ENCODE results near the gene ZNRF3. TPM values are rescaled to one million over a fixed set of nuclear protein-coding genes. Genes with fewer than 3 reads are reported as not detected.

ZNRF3 gene
- polyA plus RNA-seq, 1 experiment: 1.1 TPM

DNA sequence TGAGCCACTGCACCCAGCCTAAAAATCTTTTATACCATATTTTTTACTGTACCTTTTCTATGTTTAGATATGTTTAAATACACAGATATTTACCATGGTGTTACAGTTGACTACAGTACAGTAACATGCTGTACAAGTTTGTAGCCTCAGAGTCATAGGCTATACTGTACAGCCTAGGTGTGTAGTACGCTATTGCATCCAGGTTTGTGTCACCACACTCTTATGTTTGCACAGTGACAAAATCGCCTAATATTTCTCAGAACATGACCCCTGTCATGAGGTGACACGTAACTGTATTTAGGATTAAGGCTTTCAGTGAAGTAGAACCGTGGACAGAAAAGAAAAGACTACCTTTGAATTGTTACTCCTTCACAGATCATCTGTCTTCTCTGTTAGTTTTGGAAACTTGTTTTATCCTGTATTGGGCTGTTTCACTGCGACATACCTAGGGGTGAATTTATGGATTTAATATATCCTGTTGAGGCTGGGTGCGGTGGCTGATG lies 83.8 kb downstream of the ZNRF3 start:
- ChIA-PET CTCF (interaction anchor here (0.8 kb wide), 1 partner anchor 24 kb away, joined by 4 read pairs; no protein-coding TSS in a partner anchor), POLR2A (no interaction called here)
- no peak for DNase-seq (ENCODE audit: low read depth)
- Histone ChIP-seq H3K27me3 (ENCODE audit: control insufficient read depth, insufficient read depth, low read length) (no peaks in the 10 kb centered on the region), H3K36me3 (ENCODE audit: control insufficient read depth, insufficient read depth, low read length) (no peaks in the 10 kb centered on the region; the same call in 1 of the 2 replicates), H3K4me3 (ENCODE audit: low read depth, low read length) (no peak overlapping the region)
- TF ChIP-seq CTCF (IDR thresholded peaks at IDR 0.05; ENCODE audit: insufficient read depth, low read depth, low read length): no peak

DNA sequence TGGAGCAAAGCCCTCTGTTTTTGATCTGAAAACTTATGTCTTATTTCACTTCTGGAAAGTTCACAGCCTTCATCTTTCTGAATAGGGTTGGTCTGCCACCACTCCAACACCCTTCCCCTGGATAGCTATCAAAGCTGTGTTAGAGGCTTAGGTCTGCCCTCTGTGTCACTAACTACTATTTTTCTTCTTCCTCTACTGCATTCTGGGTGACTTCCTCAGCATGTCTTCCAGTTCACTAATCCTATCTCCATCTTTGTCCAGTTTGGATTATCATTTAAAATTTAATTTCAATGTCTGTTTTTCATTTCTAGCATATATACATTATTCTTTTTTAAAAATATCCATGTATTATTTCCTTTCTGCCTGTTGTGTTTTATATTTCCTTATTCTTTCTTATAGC lies 84.6 kb downstream of the ZNRF3 start:
- no peak for TF ChIP-seq CTCF (IDR thresholded peaks at IDR 0.05; ENCODE audit: insufficient read depth, low read depth, low read length)
- DNase-seq (ENCODE audit: low read depth): no peak
- CTCF ChIA-PET: interaction anchor here (0.8 kb wide), 1 partner anchor 23 kb away, joined by 4 read pairs; no protein-coding TSS in a partner anchor
- no peaks in the 10 kb centered on the region for H3K27me3 ChIP-seq (ENCODE audit: control insufficient read depth, insufficient read depth, low read length)
- POLR2A ChIA-PET: no interaction called here
- no peak overlapping the region for H3K4me3 ChIP-seq (ENCODE audit: low read depth, low read length)
- no peaks in the 10 kb centered on the region; the same call in 1 of the 2 replicates for H3K36me3 ChIP-seq (ENCODE audit: control insufficient read depth, insufficient read depth, low read length)

DNA sequence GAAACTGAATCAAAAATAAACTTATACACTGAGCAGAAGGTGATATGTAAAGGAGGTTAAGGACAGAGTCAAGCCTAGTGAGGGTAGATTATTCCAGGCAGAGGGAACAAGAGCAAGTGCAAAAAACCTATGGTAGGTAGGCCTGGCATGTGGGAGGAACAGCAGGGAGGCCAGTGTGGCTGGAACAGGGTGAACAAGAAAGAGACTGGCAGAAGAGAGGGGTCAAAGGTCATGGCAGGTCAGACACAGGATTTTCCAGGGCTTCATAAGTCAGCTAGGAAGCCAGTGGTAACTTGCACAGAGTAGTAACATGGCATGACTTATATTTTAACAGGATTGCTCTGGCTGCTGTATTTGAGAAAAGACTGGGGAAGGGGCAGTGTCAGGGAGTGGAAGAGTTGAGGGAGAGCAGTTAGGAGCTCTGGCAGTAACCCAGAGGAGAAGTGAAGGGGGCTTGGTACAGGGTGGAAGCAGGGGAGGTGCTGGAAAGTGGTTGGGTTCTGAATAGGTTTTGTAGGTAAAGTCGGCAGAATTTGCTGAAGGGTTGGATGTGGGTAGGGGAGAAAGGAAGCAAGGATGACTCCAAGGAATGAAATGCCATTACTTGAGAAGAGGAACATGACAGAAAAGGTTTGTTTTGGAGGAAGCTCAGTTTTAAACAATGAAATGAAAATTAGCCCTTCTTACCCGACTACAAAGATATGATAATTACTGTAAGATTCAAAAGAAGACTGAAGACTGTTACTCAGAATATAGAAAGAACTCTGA lies 86.2 kb downstream of the ZNRF3 start:
- Histone ChIP-seq H3K27me3 (ENCODE audit: control insufficient read depth, insufficient read depth, low read length) (no peaks in the 10 kb centered on the region), H3K4me3 (ENCODE audit: low read depth, low read length) (no peak overlapping the region), H3K36me3 (ENCODE audit: control insufficient read depth, insufficient read depth, low read length) (no peaks in the 10 kb centered on the region)
- ChIA-PET CTCF (interaction anchor here (0.6 to 0.7 kb wide), 3 partner anchors 13 to 114 kb away, joined by 3 read pairs; no protein-coding TSS in a partner anchor), POLR2A (no interaction called here)
- DNase-seq (ENCODE audit: low read depth): no peak
- no peak for TF ChIP-seq CTCF (IDR thresholded peaks at IDR 0.05; ENCODE audit: insufficient read depth, low read depth, low read length)

- H3K27me3 ChIP-seq (ENCODE audit: control insufficient read depth, insufficient read depth, low read length): no peaks in the 10 kb centered on the region
- no peak for DNase-seq (ENCODE audit: low read depth)
- no peak for TF ChIP-seq CTCF (IDR thresholded peaks at IDR 0.05; ENCODE audit: insufficient read depth, low read depth, low read length)
- H3K36me3 ChIP-seq (ENCODE audit: control insufficient read depth, insufficient read depth, low read length): no peaks in the 10 kb centered on the region
- CTCF ChIA-PET: no interaction called here
- H3K4me3 ChIP-seq (ENCODE audit: low read depth, low read length): no peak overlapping the region
- POLR2A ChIA-PET: no interaction called here
Measured at GRCh38 chr22:28973352-28973751, 90.0 kb downstream of the ZNRF3 start.

- CTCF ChIA-PET: interaction anchor here (0.9 to 1.6 kb wide), 2 partner anchors 13 to 64 kb away, joined by 3 read pairs; no protein-coding TSS in a partner anchor
- Histone ChIP-seq H3K4me3 (ENCODE audit: low read depth, low read length) (no peak overlapping the region), H3K36me3 (ENCODE audit: control insufficient read depth, insufficient read depth, low read length) (no peaks in the 10 kb centered on the region), H3K27me3 (ENCODE audit: control insufficient read depth, insufficient read depth, low read length) (no peaks in the 10 kb centered on the region)
- no peak for TF ChIP-seq CTCF (IDR thresholded peaks at IDR 0.05; ENCODE audit: insufficient read depth, low read depth, low read length)
- no peak for DNase-seq (ENCODE audit: low read depth)
- POLR2A ChIA-PET: no interaction called here
Measured at GRCh38 chr22:28977060-28977459, 93.7 kb downstream of the ZNRF3 start.

Data from BJ (cell line).